GM21381 (cell line): Measurements from ENCODE around the gene UBL7.
A peak's percentile ranks its signal among the peaks of the same experiment; 100 is the strongest.

Source experiments
- ATAC-seq: cut with Tn5 transposase; IDR thresholded peaks from one replicate; pipeline ENCODE4 v1.9.1; 2021; ENCODE audit warnings: mild to moderate bottlenecking, moderate library complexity; ENCODE audit not compliant: unreplicated experiment

UBL7 gene

GRCh38 chr15:74442063-74442462, 18.9 kb downstream of the UBL7 start:
- no peak for ATAC-seq

GRCh38 chr15:74441248-74441941, 19.6 kb downstream of the UBL7 start:
- ATAC-seq = no peak

GRCh38 chr15:74438721-74439316, 22.1 kb downstream of the UBL7 start:
- ATAC-seq = no peak

GRCh38 chr15:74438206-74438605, 22.8 kb downstream of the UBL7 start:
- ATAC-seq = no peak

GRCh38 chr15:74434263-74435136, 26.5 kb downstream of the UBL7 start:
- ATAC-seq = no peak

- peak; percentile 72 for ATAC-seq
These were observed 27.2 kb downstream of the UBL7 start, which contains the start of gene SEMA7A for GRCh38 chr15:74433592-74434262. Gene SEMA7A, minus strand, starts transcription at chr15:74433958. Its CDS starts 40 bp downstream, at chr15:74433918.

GRCh38 chr15:74432968-74433591, 27.9 kb downstream of the UBL7 start:
- ATAC-seq = peak; percentile 1

GRCh38 chr15:74432271-74432967, 28.5 kb downstream of the UBL7 start:
- ATAC-seq = no peak

GRCh38 chr15:74431645-74432044, 29.3 kb downstream of the UBL7 start:
- no peak for ATAC-seq

- no peak for ATAC-seq
These were observed 29.8 kb downstream of the UBL7 start for GRCh38 chr15:74431116-74431515.

- ATAC-seq = no peak
These were observed 30.4 kb downstream of the UBL7 start for GRCh38 chr15:74430510-74430951.

GRCh38 chr15:74429781-74430400, 31.1 kb downstream of the UBL7 start:
- ATAC-seq = no peak

GRCh38 chr15:74428970-74429780, 31.8 kb downstream of the UBL7 start:
- no peak for ATAC-seq

GRCh38 chr15:74428442-74428787, 32.5 kb downstream of the UBL7 start:
- no peak for ATAC-seq

GRCh38 chr15:74427607-74428441, 33.1 kb downstream of the UBL7 start:
- no peak for ATAC-seq

GRCh38 chr15:74426404-74427281, 34.3 kb downstream of the UBL7 start:
- no peak for ATAC-seq

GRCh38 chr15:74425630-74426029, 35.3 kb downstream of the UBL7 start:
- ATAC-seq = no peak
